ENCODE results near the gene B3GNT8. TPM values are rescaled to one million over a fixed set of nuclear protein-coding genes. Genes with fewer than 3 reads are reported as not detected.
A peak's percentile ranks its signal among the peaks of the same experiment; 100 is the strongest.

The B3GNT8 gene
- total and polyA plus RNA-seq, 2 donors (not counting 1 experiment from before 2014, with no cell fraction given), result 0.27 TPM; not detected in 1

DNA sequence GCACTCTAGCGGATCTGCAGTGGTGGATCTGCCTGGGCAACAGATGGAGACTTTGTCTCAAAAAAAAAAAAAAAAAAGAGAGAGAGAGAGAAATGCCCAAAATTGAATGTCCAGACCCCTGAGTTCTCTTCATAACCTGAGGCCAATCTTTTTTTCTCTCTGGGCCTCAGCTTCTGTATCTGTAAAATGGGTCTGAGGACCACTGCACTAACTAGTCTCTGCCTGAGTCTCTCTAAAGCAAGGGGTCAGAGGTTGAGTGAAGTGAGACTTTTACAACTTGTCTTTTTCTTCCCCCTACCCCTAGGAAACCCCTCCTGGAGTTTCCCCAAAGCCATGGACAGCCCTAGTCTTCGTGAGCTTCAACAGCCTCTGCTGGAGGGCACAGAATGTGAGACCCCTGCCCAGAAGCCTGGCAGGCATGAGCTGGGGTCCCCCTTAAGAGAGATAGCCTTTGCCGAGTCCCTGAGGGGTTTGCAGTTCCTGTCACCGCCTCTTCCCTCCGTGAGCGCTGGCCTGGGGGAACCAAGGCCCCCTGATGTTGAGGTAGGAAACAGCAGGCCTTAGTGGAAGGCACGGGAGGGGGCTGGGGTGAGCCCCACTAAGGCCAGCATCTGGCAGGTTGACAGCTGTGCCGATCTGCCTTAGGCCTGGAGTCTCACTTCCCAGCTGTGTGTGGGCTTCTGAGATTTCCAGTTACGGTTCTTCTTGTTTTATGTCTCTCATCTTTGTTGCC, 49.0 kb downstream of the B3GNT8 start:
- POLR2A ChIA-PET, result interaction anchor here (0.7 kb wide), 1 partner anchor 68 kb away, joined by 7 read pairs; no protein-coding TSS in a partner anchor
- peaks cover 23% of the 10 kb centered on the region for H3K4me1 Mint-ChIP-seq

DNA sequence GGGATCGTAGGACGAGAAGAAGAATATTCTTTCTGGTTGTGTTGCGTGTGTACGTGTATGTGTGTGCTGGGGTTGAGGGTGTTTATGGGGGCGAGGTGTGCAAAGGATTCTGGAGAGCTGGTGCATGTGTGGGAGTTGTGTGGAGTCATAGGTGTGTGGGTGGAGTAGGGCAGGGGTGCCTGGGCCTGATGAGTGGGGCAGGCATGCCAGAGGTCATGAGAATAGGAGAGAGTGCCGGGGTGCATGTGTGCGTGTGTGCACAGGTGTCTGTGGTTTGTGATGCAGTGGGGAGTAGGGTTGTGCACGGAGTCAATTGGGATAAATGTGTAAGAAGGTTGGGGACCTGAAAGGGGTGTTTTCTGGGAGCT, 50.2 kb downstream of the B3GNT8 start:
- Mint-ChIP-seq H3K9me3 (ENCODE audit: insufficient read depth) (no peaks in the 10 kb centered on the region), H3K4me3 (peak overlapping the region; percentile 71), H3K4me1 (peaks cover 23% of the 10 kb centered on the region), H3K27me3 (no peaks in the 10 kb centered on the region), H3K27ac (peak overlapping the region; percentile 39)
- 83% methylated on average over 8 of the region's 8 CpGs for WGBS (ENCODE audit: insufficient coverage)
- Histone ChIP-seq H2AFZ (ENCODE audit: insufficient read depth, low read depth, low read length, poor library complexity, severe bottlenecking) (peak overlapping the region; percentile 79), H3K9ac (ENCODE audit: low read length) (peak overlapping the region; percentile 59), H4K20me1 (ENCODE audit: control insufficient read depth, insufficient read depth, low read length, poor library complexity, severe bottlenecking) (no peaks in the 10 kb centered on the region), H3K79me2 (ENCODE audit: control insufficient read depth, insufficient read depth, low read length) (peaks cover 8% of the 10 kb centered on the region), H3K27me3 (replicated peaks in 1 of 4; ENCODE audit: control extremely low read depth in 1 of 4, control insufficient read depth in 3 of 4, insufficient read depth in 4 of 4, low read length in 3 of 4) (no peaks in the 10 kb centered on the region), H3K4me1 (ENCODE audit: control insufficient read depth in 2 of 2, insufficient read depth in 2 of 2, low read length in 2 of 2) (peaks cover 12 to 24% of the 10 kb centered on the region in 2 donors), H3K36me3 (replicated peaks in 1 of 2; ENCODE audit: control extremely low read depth in 1 of 2, control insufficient read depth in 1 of 2, extremely low read depth in 1 of 2, insufficient read depth in 2 of 2, low read length in 1 of 2) (no peaks in the 10 kb centered on the region), H3K4me2 (replicated peaks; ENCODE audit: low read depth, low read length, poor library complexity, severe bottlenecking) (peak overlapping the region; percentile 82), H3K27ac (ENCODE audit: low read length in 2 of 2) (no peak overlapping the region), H3K4me3 (ENCODE audit: control extremely low read depth in 1 of 5, extremely low read depth in 1 of 5, insufficient read depth in 1 of 5, low read depth in 2 of 5, low read length in 4 of 5) (peak overlapping the region in 3 of 5 experiments; percentile 58 to 67 (median 61)), H3K9me3 (ENCODE audit: control extremely low read depth in 1 of 3, control insufficient read depth in 2 of 3, insufficient read depth in 1 of 3, low read length in 2 of 3) (no peaks in the 10 kb centered on the region)
- DNase-seq (no peak), ATAC-seq (ENCODE audit: low read depth) (no peak)
- intact Hi-C loops (cut with micrococcal nuclease), result no loop called here
- ChIA-PET CTCF (interaction anchor here (0.7 kb wide), 1 partner anchor 11 kb away, joined by 3 read pairs; no protein-coding TSS in a partner anchor), POLR2A (no interaction called here)
- TF ChIP-seq, protein P1, sequence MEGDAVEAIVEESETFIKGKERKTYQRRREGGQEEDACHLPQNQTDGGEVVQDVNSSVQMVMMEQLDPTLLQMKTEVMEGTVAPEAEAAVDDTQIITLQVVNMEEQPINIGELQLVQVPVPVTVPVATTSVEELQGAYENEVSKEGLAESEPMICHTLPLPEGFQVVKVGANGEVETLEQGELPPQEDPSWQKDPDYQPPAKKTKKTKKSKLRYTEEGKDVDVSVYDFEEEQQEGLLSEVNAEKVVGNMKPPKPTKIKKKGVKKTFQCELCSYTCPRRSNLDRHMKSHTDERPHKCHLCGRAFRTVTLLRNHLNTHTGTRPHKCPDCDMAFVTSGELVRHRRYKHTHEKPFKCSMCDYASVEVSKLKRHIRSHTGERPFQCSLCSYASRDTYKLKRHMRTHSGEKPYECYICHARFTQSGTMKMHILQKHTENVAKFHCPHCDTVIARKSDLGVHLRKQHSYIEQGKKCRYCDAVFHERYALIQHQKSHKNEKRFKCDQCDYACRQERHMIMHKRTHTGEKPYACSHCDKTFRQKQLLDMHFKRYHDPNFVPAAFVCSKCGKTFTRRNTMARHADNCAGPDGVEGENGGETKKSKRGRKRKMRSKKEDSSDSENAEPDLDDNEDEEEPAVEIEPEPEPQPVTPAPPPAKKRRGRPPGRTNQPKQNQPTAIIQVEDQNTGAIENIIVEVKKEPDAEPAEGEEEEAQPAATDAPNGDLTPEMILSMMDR (IDR thresholded peaks at IDR 0.05), result no peak
- TF ChIP-seq EZH2 (IDR thresholded peaks at IDR 0.05; ENCODE audit: borderline replicate concordance, insufficient read depth, low read depth, low read length, poor library complexity, severe bottlenecking), result no peak

More for the DNA sequence above, 49.0 kb downstream of the B3GNT8 start:
- CTCF ChIA-PET, result interaction anchor here (0.5 to 1.9 kb wide), 7 partner anchors 14 to 1072 kb away, joined by 3 to 6 read pairs (median 3); partner anchors contain the start of gene B9D2
- no peaks in the 10 kb centered on the region for H3K27me3 ChIP-seq (replicated peaks in 1 of 4; ENCODE audit: control extremely low read depth in 1 of 4, control insufficient read depth in 3 of 4, insufficient read depth in 4 of 4, low read length in 3 of 4)
- WGBS (ENCODE audit: insufficient coverage), result 8% methylated on average over 8 of the region's 9 CpGs
- intact Hi-C loops (cut with micrococcal nuclease), result no loop called here
- H4K20me1 ChIP-seq (ENCODE audit: control insufficient read depth, insufficient read depth, low read length, poor library complexity, severe bottlenecking), result no peaks in the 10 kb centered on the region
- no peaks in the 10 kb centered on the region for H3K27me3 Mint-ChIP-seq
- peak overlapping the region; percentile 10 for H2AFZ ChIP-seq (ENCODE audit: insufficient read depth, low read depth, low read length, poor library complexity, severe bottlenecking)
- peak; percentile 58 for DNase-seq
- peak overlapping the region; percentile 35 for H3K4me2 ChIP-seq (replicated peaks; ENCODE audit: low read depth, low read length, poor library complexity, severe bottlenecking)
- H3K4me3 ChIP-seq (ENCODE audit: control extremely low read depth in 1 of 5, extremely low read depth in 1 of 5, insufficient read depth in 1 of 5, low read depth in 2 of 5, low read length in 4 of 5), result no peak overlapping the region
- no peak overlapping the region for H3K9ac ChIP-seq (ENCODE audit: low read length)
- no peak for TF ChIP-seq EZH2 (IDR thresholded peaks at IDR 0.05; ENCODE audit: borderline replicate concordance, insufficient read depth, low read depth, low read length, poor library complexity, severe bottlenecking)
- TF ChIP-seq, protein P1 (IDR thresholded peaks at IDR 0.05), result peak; percentile 42
- peak overlapping the region in 1 of 2 donors; percentile 30 for H3K27ac ChIP-seq (ENCODE audit: low read length in 2 of 2)
- peaks cover 3% of the 10 kb centered on the region for H3K79me2 ChIP-seq (ENCODE audit: control insufficient read depth, insufficient read depth, low read length)
- H3K4me3 Mint-ChIP-seq, result peak overlapping the region; percentile 10
- peak overlapping the region; percentile 78 for H3K27ac Mint-ChIP-seq
- H3K36me3 ChIP-seq (replicated peaks in 1 of 2; ENCODE audit: control extremely low read depth in 1 of 2, control insufficient read depth in 1 of 2, extremely low read depth in 1 of 2, insufficient read depth in 2 of 2, low read length in 1 of 2), result no peaks in the 10 kb centered on the region
- peak; percentile 85 for ATAC-seq (ENCODE audit: low read depth)
- peaks cover 12 to 24% of the 10 kb centered on the region in 2 donors for H3K4me1 ChIP-seq (ENCODE audit: control insufficient read depth in 2 of 2, insufficient read depth in 2 of 2, low read length in 2 of 2)
- no peaks in the 10 kb centered on the region for H3K9me3 ChIP-seq (ENCODE audit: control extremely low read depth in 1 of 3, control insufficient read depth in 2 of 3, insufficient read depth in 1 of 3, low read length in 2 of 3)
- no peaks in the 10 kb centered on the region for H3K9me3 Mint-ChIP-seq (ENCODE audit: insufficient read depth)
